Gastrocnemius medialis (tissue), 4 donors: ENCODE results near the gene MMP25.

Experiments used
- POLR2A ChIP-seq, 2 donors: fragments of 450-650 bp; IDR thresholded peaks; one replicate each; pipeline ENCODE4 v1.6.1; 2017; ENCODE audit warnings: antibody characterized with exemption in 2 of 2, mild to moderate bottlenecking in 2 of 2, moderate library complexity in 2 of 2
- TF ChIP-seq, protein P1 (sequence below), 5 experiments: fragments of 450-650 bp in 3 of 5; fragments of 200-600 bp in 2 of 5; sonication (generic) in 2 of 5; IDR thresholded peaks in 4 of 5; conservative IDR thresholded peaks in 1 of 5; 1 replicate in 4 of 5; 2 replicates in 1 of 5; pipeline ENCODE4 v1.5.1; 2016 to 2019; ENCODE audit warnings: antibody characterized with exemption in 5 of 5, mild to moderate bottlenecking in 3 of 5, moderate library complexity in 3 of 5

DNA sequence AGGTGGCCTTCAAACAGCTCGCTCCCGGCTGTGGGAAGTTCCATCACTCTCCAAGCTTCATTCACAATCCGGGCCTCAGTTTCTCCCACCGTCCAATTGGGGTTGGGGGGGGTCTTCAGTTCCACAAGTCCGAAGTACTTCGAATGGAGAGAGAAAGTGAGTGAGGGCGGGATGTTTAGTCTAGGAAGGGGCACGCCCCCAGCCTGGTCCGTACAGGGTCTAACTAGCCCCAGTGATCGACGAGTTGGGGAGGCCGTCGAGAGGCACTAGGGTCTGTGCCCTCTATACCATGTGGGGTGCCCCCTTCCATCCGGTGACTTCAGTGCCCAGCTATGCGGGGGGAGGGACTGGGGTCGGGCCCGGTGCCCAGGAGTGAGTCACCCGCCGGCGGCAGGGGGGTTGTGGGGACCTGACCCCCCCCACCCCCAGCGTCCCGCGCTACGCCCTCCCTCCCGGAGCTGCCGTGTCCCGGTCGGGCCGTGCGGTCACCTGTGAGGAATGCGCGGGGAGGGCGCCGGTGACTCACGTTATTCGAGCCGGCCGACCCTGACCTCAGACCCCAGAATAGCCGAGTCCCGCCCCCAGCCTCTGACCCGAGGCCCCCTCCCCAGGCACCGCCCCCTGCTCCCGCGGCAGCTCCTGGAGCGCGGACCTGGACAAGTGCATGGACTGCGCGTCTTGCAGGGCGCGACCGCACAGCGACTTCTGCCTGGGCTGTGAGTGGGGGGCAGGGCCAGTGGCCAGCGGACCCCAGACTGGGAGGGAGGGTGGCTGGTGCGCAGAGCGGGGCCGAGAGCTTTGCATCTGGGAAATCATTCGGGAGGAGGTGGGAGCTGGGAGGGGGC is 25.5 kb upstream of the MMP25 start:
- TF ChIP-seq, protein P1, sequence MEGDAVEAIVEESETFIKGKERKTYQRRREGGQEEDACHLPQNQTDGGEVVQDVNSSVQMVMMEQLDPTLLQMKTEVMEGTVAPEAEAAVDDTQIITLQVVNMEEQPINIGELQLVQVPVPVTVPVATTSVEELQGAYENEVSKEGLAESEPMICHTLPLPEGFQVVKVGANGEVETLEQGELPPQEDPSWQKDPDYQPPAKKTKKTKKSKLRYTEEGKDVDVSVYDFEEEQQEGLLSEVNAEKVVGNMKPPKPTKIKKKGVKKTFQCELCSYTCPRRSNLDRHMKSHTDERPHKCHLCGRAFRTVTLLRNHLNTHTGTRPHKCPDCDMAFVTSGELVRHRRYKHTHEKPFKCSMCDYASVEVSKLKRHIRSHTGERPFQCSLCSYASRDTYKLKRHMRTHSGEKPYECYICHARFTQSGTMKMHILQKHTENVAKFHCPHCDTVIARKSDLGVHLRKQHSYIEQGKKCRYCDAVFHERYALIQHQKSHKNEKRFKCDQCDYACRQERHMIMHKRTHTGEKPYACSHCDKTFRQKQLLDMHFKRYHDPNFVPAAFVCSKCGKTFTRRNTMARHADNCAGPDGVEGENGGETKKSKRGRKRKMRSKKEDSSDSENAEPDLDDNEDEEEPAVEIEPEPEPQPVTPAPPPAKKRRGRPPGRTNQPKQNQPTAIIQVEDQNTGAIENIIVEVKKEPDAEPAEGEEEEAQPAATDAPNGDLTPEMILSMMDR (IDR thresholded peaks at IDR 0.05 in 4 of 5, conservative IDR thresholded peaks at IDR 0.05 in 1 of 5): no peak
- peak; percentile 9 to 56 for TF ChIP-seq POLR2A (IDR thresholded peaks at IDR 0.05)
